Measurements from ENCODE around the gene MTR.

GRCh38 chr1:236766506-236766905 is 28.6 kb upstream of the MTR start:
- TF ChIP-seq CTCF (IDR thresholded peaks at IDR 0.05): no peak
- no peak for TF ChIP-seq POLR2A (IDR thresholded peaks at IDR 0.05)

Data from Peyer's patch (tissue), 4 donors.